IMR-90 (cell line): ENCODE results near the gene ST6GALNAC3. TPM values are rescaled to one million over a fixed set of nuclear protein-coding genes. Genes with fewer than 3 reads are reported as not detected.
A peak's percentile ranks its signal among the peaks of the same experiment; 100 is the strongest.

Source experiments
- ATAC-seq: fragments of 200-7000 bp; cut with Tn5 transposase; 2 replicates; pipeline ENCODE4 v1.9.1; 2020; ENCODE audit warnings: low read depth, mild to moderate bottlenecking, moderate library complexity
- BruUV-seq: library from RNA; stranded (reverse); fragments of 400-500 nt; replicated peaks from 2 replicates; lab custom pipeline; 2021; lab: Mats Ljungman, UMichigan
- CTCF ChIA-PET: fragments of 300-600 bp; formaldehyde crosslinking; extraction: SDS; loops from one replicate; lab custom pipeline; 2021; ENCODE audit warnings: antibody characterized with exemption; lab: Yijun Ruan, JAX
- POLR2A ChIA-PET: fragments of 300-600 bp; sonication (Branson Sonifier 250); formaldehyde crosslinking; loops from one replicate; lab custom pipeline; 2022; ENCODE audit warnings: antibody characterized with exemption; ENCODE audit not compliant: unreplicated experiment; lab: Charles Lee
- DNase-seq: peaks from one replicate; pipeline ENCODE4 v3.0.0; 2013
- H2AFZ ChIP-seq: replicated peaks from 2 replicates; pipeline ENCODE3; 2013; ENCODE audit warnings: low read length, mild to moderate bottlenecking; ENCODE audit not compliant: poor library complexity
- H2AK5ac ChIP-seq: 2 replicates; pipeline ENCODE4 v1.6.1; 2013; ENCODE audit warnings: low read depth, low read length, inconsistent platforms
- H2AK9ac ChIP-seq: replicated peaks from 2 replicates; pipeline ENCODE3; 2013; ENCODE audit warnings: mild to moderate bottlenecking, low read depth, low read length, moderate library complexity; ENCODE audit not compliant: poor library complexity
- H2BK120ac ChIP-seq: 2 replicates; pipeline ENCODE4 v1.6.1; 2013; ENCODE audit warnings: low read depth, low read length, inconsistent platforms
- H2BK15ac ChIP-seq: 3 replicates; pipeline ENCODE4 v1.6.1; 2013; ENCODE audit warnings: low read depth, low read length, inconsistent platforms
- H2BK20ac ChIP-seq: 2 replicates; pipeline ENCODE4 v1.6.1; 2013; ENCODE audit warnings: low read depth, mild to moderate bottlenecking, inconsistent platforms, low read length, moderate library complexity
- H2BK5ac ChIP-seq: 2 replicates; pipeline ENCODE4 v1.6.1; 2013; ENCODE audit warnings: mild to moderate bottlenecking, low read depth, low read length, inconsistent platforms; ENCODE audit not compliant: poor library complexity, severe bottlenecking
- H3K14ac ChIP-seq: replicated peaks from 2 replicates; pipeline ENCODE4 v1.6.1; 2013; ENCODE audit warnings: low read depth, low read length, inconsistent platforms
- H3K18ac ChIP-seq: 2 replicates; pipeline ENCODE4 v1.6.1; 2013; ENCODE audit warnings: low read depth, low read length, control low read depth
- H3K23ac ChIP-seq: 2 replicates; pipeline ENCODE4 v1.6.1; 2013; ENCODE audit warnings: low read depth, low read length, inconsistent platforms
- H3K27ac ChIP-seq: 2 replicates; pipeline ENCODE4 v1.5.1; 2013; ENCODE audit warnings: mild to moderate bottlenecking, control low read depth, low read length; ENCODE audit not compliant: insufficient read depth
- H3K27me3 ChIP-seq: 2 replicates; pipeline ENCODE4 v1.6.1; 2013; ENCODE audit warnings: low read length; ENCODE audit not compliant: control insufficient read depth, insufficient read depth
- H3K36me3 ChIP-seq: 2 replicates; pipeline ENCODE4 v1.6.1; 2013; ENCODE audit warnings: low read length, mixed read lengths; ENCODE audit not compliant: control insufficient read depth, insufficient read depth
- H3K4ac ChIP-seq: 2 replicates; pipeline ENCODE4 v1.6.1; 2013; ENCODE audit warnings: low read depth, low read length, inconsistent platforms
- H3K4me1 ChIP-seq: 2 replicates; pipeline ENCODE4 v1.6.1; 2013; ENCODE audit warnings: low read length, mixed read lengths; ENCODE audit not compliant: control insufficient read depth, insufficient read depth
- H3K4me2 ChIP-seq: 2 replicates; pipeline ENCODE4 v1.6.1; 2013; ENCODE audit warnings: low read depth, mild to moderate bottlenecking, control low read depth, low read length, moderate library complexity
- H3K4me3 ChIP-seq: 2 replicates; pipeline ENCODE4 v1.5.1; 2013; ENCODE audit warnings: low read depth, mild to moderate bottlenecking, control low read depth, low read length, moderate library complexity; ENCODE audit not compliant: insufficient read depth
- H3K56ac ChIP-seq: 2 replicates; pipeline ENCODE4 v1.6.1; 2013; ENCODE audit warnings: low read length, inconsistent platforms; ENCODE audit not compliant: insufficient read depth; ENCODE audit errors: extremely low read depth
- H3K79me1 ChIP-seq, 2 experiments: 2 replicates each; pipeline ENCODE4 v1.6.1; 2013; ENCODE audit warnings: low read length in 2 of 2, inconsistent platforms in 1 of 2, low read depth in 1 of 2
- H3K9ac ChIP-seq: 2 replicates; pipeline ENCODE4 v1.6.1; 2013; ENCODE audit warnings: low read depth, low read length, control low read depth
- H3K9me1 ChIP-seq: 2 replicates; pipeline ENCODE4 v1.6.1; 2013; ENCODE audit warnings: low read length, inconsistent platforms; ENCODE audit not compliant: insufficient read depth
- H3K9me3 ChIP-seq: 2 replicates; pipeline ENCODE4 v1.6.1; 2013; ENCODE audit warnings: low read length; ENCODE audit not compliant: control insufficient read depth, insufficient read depth
- H4K20me1 ChIP-seq: 2 replicates; pipeline ENCODE4 v1.6.1; 2013; ENCODE audit warnings: low read length, inconsistent platforms; ENCODE audit not compliant: insufficient read depth
- H4K5ac ChIP-seq: 2 replicates; pipeline ENCODE4 v1.6.1; 2013; ENCODE audit warnings: mild to moderate bottlenecking, low read depth, low read length, control low read depth
- H4K8ac ChIP-seq, 2 experiments: 2 replicates each; pipeline ENCODE4 v1.6.1; 2013; ENCODE audit warnings: low read depth in 2 of 2, low read length in 2 of 2, control low read depth in 1 of 2, inconsistent platforms in 1 of 2
- H4K91ac ChIP-seq: 2 replicates; pipeline ENCODE4 v1.6.1; 2013; ENCODE audit warnings: low read depth, low read length, inconsistent platforms; ENCODE audit not compliant: insufficient read depth
- BHLHE40 ChIP-seq: fragments of 150-350 bp; IDR thresholded peaks from 2 replicates; pipeline ENCODE4 v1.6.1; 2016; ENCODE audit warnings: mild to moderate bottlenecking, low read depth, low read length
- CEBPB ChIP-seq: IDR thresholded peaks from 2 replicates; pipeline ENCODE4 v1.6.1; 2012; ENCODE audit warnings: low read depth, low read length, improper control_type of control experiment
- CHD1 ChIP-seq: IDR thresholded peaks from 2 replicates; pipeline ENCODE4 v1.6.1; 2012; ENCODE audit warnings: low read depth, low read length, improper control_type of control experiment
- CTCF ChIP-seq: conservative IDR thresholded peaks from 2 replicates; pipeline ENCODE4 v1.5.1; 2012; ENCODE audit warnings: mild to moderate bottlenecking, low read depth, low read length, improper control_type of control experiment
- FOS ChIP-seq: fragments of 150-350 bp; IDR thresholded peaks from 2 replicates; pipeline ENCODE4 v1.6.1; 2016; ENCODE audit warnings: low read depth, low read length
- MAFK ChIP-seq: IDR thresholded peaks from 2 replicates; pipeline ENCODE4 v1.6.1; 2012; ENCODE audit warnings: low read depth, low read length, improper control_type of control experiment
- MAZ ChIP-seq: IDR thresholded peaks from 2 replicates; pipeline ENCODE4 v1.6.1; 2012; ENCODE audit warnings: low read depth, mild to moderate bottlenecking, low read length, improper control_type of control experiment, moderate library complexity, borderline replicate concordance
- MXI1 ChIP-seq: IDR thresholded peaks from 2 replicates; pipeline ENCODE4 v1.6.1; 2012; ENCODE audit warnings: low read depth, mild to moderate bottlenecking, low read length, moderate library complexity, borderline replicate concordance
- NFE2L2 ChIP-seq: fragments of 150-350 bp; IDR thresholded peaks from 2 replicates; pipeline ENCODE4 v1.6.1; 2016; ENCODE audit warnings: low read depth, mild to moderate bottlenecking, low read length
- POLR2A ChIP-seq: IDR thresholded peaks from 2 replicates; pipeline ENCODE4 v1.6.1; 2012; ENCODE audit warnings: mild to moderate bottlenecking, low read depth, low read length
- RAD21 ChIP-seq: IDR thresholded peaks from 2 replicates; pipeline ENCODE4 v1.6.1; 2012; ENCODE audit warnings: low read length, improper control_type of control experiment
- RCOR1 ChIP-seq: IDR thresholded peaks from 2 replicates; pipeline ENCODE4 v1.6.1; 2012; ENCODE audit warnings: mild to moderate bottlenecking, low read length, improper control_type of control experiment; ENCODE audit not compliant: insufficient replicate concordance
- RFX5 ChIP-seq: IDR thresholded peaks from 2 replicates; pipeline ENCODE4 v1.8.0; 2012; ENCODE audit warnings: low read depth, mild to moderate bottlenecking, low read length, moderate library complexity
- SMC3 ChIP-seq: fragments of 150-350 bp; IDR thresholded peaks from 2 replicates; pipeline ENCODE4 v1.6.1; 2016; ENCODE audit warnings: low read depth, mild to moderate bottlenecking, antibody characterized with exemption, low read length, moderate library complexity
- USF2 ChIP-seq: fragments of 150-350 bp; IDR thresholded peaks from 2 replicates; pipeline ENCODE4 v1.6.1; 2017; ENCODE audit warnings: mild to moderate bottlenecking, antibody characterized with exemption, low read length, low read depth
- WGBS, 2 experiments: methylation state at CpG; one replicate each; pipeline versions ENCODE4 v1.1.5 to v1.1.7; 2013; ENCODE audit warnings: missing lambda C conversion rate in 2 of 2; ENCODE audit not compliant: insufficient read length in 1 of 2; ENCODE audit errors: extremely low coverage in 2 of 2; 5-methylcytosine and 5-hydroxymethylcytosine counted together
- dilution Hi-C: fragments of 300-500 bp; cut with HindIII; formaldehyde crosslinking; loops from one replicate; pipeline ENCODE4 v1.14.3; 2018; ENCODE audit warnings: low sequenced_read_pairs; ENCODE audit not compliant: unreplicated experiment
- in situ Hi-C: fragments of 300-500 bp; cut with MboI; formaldehyde crosslinking; loops from 3 replicates; pipeline ENCODE4 v1.14.3; 2019; ENCODE audit warnings: low sequenced_read_pairs, inconsistent platforms, mixed read lengths
- intact Hi-C: fragments of 100-400 bp; cut with micrococcal nuclease; formaldehyde crosslinking; loops from 2 replicates; pipeline ENCODE4 v1.10.0; 2022
- polyA plus RNA-seq, 3 experiments: library from polyadenylated mRNA; depleted of rRNA; stranded (reverse); fragments of >200 nt; gene quantifications; 2 replicates each; pipeline ENCODE4 v1.2.3, GENCODE V29; 2012; ENCODE audit warnings: low replicate concordance in 1 of 3
- total RNA-seq: library from RNA; depleted of rRNA; stranded (reverse); fragments of >200 nt; gene quantifications from 2 replicates; pipeline ENCODE4 v1.2.3, GENCODE V29; 2012

ST6GALNAC3 gene
- total and polyA plus RNA-seq, 2 of the 4 experiments (the other 2 are of a cell fraction), result 0.65 to 1.3 TPM

GRCh38 chr1:76501136-76501535, 426.6 kb downstream of the ST6GALNAC3 start:
- H3K4me2 ChIP-seq, result no peak overlapping the region
- H3K23ac ChIP-seq, result no peak overlapping the region
- H3K4ac ChIP-seq, result no peak overlapping the region
- no peak for DNase-seq
- H3K56ac ChIP-seq, result no peak overlapping the region
- H3K4me3 ChIP-seq, result no peak overlapping the region
- H3K14ac ChIP-seq, result no peak overlapping the region
- no peaks in the 10 kb centered on the region for H4K20me1 ChIP-seq
- no peak overlapping the region for H3K18ac ChIP-seq
- H2BK120ac ChIP-seq, result no peak overlapping the region
- peak; percentile 37 for ATAC-seq
- no peaks in the 10 kb centered on the region for H3K79me1 ChIP-seq
- no peak overlapping the region for H3K27ac ChIP-seq
- H3K9ac ChIP-seq, result no peak overlapping the region
- in situ Hi-C loops, result no loop called here
- POLR2A ChIA-PET, result no interaction called here
- H4K91ac ChIP-seq, result no peak overlapping the region
- intact Hi-C loops, result no loop called here
- CTCF ChIA-PET, result no interaction called here
- no peak overlapping the region for H2AFZ ChIP-seq
- dilution Hi-C loops, result no loop called here
- no peak overlapping the region for H4K8ac ChIP-seq
- H2BK15ac ChIP-seq, result no peak overlapping the region
- BruUV-seq, result no TSS peak
- no peaks in the 10 kb centered on the region for H3K36me3 ChIP-seq
- H2BK5ac ChIP-seq, result no peak overlapping the region
- no CpG with 5 or more reads among the region's 2 CpGs for WGBS, 2 experiments
- H3K4me1 ChIP-seq, result no peaks in the 10 kb centered on the region
- no peak overlapping the region for H2BK20ac ChIP-seq
- no peaks in the 10 kb centered on the region for H3K9me1 ChIP-seq
- H2AK5ac ChIP-seq, result no peak overlapping the region
- no peak overlapping the region for H4K5ac ChIP-seq
- H2AK9ac ChIP-seq, result no peak overlapping the region
- no peaks in the 10 kb centered on the region for H3K27me3 ChIP-seq
- no peak for TF ChIP-seq USF2
- no peak for TF ChIP-seq MAFK
- no peak for TF ChIP-seq RCOR1
- TF ChIP-seq CTCF, result no peak
- no peak for TF ChIP-seq CHD1
- no peak for TF ChIP-seq FOS
- TF ChIP-seq POLR2A, result no peak
- TF ChIP-seq SMC3, result no peak
- no peak for TF ChIP-seq CEBPB
- no peak for TF ChIP-seq RFX5
- no peak for TF ChIP-seq MXI1
- TF ChIP-seq BHLHE40, result no peak
- no peak for TF ChIP-seq MAZ
- no peak for TF ChIP-seq NFE2L2
- no peak for TF ChIP-seq RAD21
- H3K9me3 ChIP-seq, result no peaks in the 10 kb centered on the region
